NCI-H2171 (cell line): ENCODE results near the gene ST6GALNAC6.
"Not testable (repeated sequence)": the region's sequence is repeated elsewhere in the genome, so short reads cannot be mapped to it uniquely, and the experiment has no call there.

ENCODE experiments used
- DNase-seq: peaks from one replicate; lab custom pipeline; 2025; lab: John Stamatoyannopoulos, UW

ST6GALNAC6 gene

DNA sequence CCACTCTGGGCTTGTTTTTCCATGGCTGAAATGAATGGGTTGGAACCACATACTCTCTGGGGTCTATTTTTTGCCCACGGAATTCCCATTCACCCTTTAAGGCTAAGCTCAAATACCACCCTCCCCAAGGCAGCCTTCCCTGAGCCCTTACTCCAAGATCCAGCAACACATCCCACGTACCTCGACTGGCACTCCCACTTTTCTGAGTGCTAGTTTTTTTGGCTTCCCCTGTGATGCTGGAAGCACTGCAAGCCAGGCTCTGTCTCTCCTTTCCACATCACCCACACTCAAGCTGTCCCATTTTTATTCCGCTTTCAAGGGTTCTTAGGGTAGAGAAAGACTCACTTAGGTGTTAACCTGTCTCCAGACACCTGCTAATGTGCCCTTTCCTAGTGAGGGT is 6.0 kb downstream of the ST6GALNAC6 start:
- no peak for DNase-seq

DNA sequence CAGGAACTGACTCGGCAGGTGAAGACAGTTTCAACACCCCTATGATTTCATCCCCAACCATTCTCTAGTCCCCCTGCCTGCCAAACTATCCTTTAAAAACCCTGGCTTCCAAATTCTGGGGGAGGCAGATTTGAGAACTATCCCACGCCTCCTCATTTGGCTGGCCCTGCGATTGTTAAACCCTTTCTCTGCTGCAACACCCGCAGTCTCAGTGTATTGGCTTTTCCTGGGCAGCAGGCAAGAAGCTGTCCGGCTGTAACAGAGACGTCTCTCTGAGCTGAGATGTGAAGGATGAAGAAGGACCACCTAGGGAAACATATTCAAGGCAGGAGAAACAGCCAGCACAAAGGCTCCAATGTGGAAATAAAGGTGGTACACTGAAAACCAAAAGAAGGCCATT is 6.6 kb downstream of the ST6GALNAC6 start:
- DNase-seq: no peak

DNA sequence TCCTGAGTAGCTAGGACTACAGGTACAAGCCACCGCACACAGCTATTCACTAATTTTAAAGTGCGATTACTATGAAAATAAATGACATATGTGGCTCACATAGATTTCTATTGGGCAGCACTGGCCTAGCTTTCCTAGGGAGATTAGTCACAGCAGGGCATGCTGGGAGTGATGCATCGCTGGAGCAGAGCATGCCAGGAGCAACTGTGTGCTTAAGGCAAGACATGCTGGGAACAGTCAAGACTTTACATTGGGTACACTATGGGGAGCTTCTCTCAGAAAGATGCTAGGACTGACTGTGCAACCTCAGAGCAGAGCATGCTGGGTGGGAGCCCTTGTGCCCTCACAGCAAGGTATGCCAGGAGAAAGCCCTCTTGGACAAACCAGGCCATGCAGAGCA is 9.3 kb downstream of the ST6GALNAC6 start:
- no peak for DNase-seq

DNA sequence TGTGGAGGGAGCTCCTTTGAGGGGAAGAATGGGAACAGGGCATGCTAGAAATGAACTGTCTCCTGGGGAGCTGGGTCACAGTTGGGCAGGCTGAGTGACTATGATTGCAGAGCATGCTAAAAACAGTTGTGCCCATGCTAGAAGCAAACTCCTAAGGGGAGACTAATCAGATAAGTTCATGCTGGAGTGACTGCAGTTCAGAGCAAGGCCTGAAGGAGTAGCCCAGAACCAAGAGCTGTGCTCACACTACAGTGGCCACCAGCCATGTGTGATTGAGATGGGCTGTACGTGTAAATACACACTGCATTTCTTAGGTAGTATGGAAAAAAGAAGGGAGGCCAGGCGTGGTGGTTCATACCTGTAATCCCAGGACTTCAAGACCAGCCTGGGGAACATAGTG is 11.6 kb downstream of the ST6GALNAC6 start:
- DNase-seq: no peak

DNA sequence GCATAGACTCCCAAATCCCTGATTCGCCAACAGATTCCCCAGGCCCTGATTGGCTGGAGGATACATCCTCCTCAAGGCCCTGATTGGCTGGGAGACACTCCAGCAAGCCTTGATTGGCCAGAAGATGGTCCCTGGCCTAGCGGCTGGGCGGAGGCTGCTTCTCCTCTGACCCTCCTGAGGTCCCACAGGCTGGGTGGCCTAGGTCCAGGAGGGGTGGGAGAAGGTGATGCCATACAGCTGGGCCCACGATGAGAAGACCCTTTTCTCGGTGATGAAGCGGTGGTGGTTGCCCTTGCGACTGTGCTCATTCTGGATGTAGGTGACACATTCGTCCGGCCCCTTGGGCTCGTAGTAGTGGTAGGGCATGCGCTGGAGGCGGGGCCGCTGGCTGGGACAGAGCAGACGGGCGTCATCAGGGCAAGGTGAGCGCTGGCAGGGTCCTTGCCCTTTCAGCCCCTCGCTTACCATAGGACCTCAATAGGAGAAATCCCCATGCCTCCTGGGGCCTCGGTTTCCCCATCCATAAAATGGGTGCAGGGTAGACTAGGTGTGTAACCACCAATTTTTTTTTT is 12.9 kb downstream of the ST6GALNAC6 start:
- DNase-seq: no peak

DNA sequence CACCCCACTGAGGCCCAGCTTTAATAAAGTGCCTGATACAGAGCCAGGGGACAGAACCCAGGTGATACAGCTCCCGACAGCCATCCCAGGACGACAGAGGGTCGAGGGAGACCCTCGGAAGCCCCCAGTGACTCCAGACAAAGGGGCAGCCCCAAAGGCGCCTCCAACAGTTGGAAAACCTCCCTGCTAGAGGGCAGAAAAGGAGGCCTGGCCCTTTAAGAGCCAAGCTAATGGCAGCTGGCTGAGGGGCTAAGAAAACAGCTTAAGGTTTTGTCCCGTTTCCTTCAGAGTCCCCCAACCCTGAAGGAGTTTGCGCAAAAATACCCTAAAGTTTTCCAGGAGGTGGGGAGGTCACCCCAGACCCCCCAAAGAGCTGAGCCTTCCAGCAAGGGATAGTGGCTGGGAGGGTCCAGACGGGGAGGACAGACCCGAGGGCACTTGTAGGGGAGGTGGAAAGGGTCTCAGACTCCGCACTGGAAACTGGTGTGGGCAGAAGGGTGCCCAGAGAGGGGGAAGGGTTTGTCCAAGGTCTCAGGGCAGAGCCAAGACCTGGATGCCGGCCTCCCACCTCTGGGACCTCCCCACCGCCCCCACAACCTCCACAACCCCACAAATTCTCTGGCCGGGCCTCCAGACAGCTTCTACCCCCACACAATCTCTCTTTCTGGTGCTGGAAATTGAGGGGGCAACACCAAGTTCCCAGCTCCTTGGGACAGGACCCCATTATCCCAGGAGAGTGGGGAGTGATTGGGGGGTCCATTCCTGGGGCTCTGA is 13.7 kb downstream of the ST6GALNAC6 start:
- no peak for DNase-seq

DNA sequence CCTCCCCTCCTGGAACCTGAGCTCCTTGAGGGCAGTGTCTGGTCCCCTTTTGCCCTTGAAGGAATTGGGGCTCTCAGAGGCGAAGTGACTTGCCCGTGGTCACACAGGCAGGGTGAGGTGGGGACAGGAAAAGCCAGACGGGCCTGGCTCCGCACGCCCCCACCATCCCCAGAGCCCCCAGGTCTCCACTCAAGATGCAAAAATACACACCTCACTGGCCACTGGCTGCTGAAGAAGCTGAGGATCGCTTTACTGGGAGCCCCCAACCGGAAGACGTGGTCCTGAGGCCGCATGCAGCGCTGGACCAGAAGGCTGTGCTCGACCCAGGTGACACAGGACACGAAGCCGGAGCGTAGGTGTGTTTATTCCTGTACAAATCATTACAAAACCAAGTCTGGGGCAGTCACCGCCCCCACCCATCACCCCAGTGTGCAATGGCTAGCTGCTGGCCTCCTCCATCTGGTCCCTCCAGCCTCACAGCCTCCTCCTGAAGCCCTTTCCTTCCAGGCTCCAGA is 14.4 kb downstream of the ST6GALNAC6 start:
- DNase-seq: no peak

DNA sequence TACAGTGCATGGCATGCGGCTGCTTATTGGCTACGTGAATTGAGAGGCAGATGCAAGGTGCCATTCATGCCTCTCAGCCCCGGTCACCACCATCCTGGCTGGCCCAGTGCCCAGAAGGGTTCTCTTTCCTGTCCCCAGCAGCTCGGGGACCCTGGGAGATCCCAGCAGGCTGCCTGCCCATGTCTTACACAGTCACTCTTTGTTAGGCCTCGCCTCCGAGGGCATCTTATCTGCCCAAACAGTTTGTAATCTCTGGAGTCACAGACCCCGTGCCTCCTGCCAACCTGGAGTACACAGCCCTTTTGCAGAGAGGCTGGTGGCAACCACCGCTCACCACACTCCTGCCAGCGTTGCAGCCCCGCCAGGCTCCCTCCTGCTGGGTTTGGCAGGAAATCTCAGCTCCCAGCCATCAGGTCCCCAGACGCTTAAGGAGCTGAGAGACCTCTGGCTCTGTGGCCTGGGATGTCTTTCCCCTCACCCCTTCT is 14.9 kb downstream of the ST6GALNAC6 start:
- peak; percentile 95 for DNase-seq

DNA sequence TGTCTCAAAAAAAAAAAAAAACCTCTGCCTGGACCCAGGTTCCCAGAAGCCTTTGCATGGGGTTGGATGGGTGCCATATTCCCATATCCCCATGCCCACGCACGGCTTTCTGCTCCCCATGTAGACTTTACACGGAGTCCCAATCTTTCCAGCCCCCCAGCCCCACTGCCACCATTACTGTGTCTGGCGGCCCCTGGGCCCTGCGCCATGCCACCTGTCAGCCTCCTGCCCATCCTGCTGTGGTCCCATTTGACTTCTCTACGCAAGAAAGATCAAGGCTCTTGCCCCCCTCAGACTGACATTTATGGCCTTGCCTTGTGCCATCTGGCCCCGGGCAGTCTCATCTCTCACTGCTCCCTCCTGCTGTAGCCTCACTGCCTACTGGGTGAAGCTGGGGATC is 15.4 kb downstream of the ST6GALNAC6 start:
- DNase-seq: peak; percentile 87

DNA sequence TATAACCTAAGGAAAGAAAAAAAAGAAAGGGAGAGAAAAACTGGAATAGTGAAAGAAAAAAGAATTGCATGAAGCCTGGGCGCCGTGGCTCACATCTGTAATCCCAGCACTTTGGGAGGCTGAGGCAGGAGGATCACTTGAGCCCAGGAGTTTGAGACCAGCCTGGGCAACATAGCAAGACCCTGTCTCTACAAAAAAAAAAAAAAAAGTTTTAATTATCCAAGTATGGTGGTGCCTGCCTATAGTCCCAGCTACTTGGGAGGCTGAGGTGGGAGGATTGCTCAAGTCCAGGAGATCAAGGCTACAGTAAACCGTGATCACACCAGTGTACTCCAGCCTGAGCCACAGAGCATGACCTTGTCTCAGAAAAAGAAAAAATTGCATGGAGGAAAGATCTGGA is 17.7 kb downstream of the ST6GALNAC6 start:
- DNase-seq: not testable (repeated sequence)

DNA sequence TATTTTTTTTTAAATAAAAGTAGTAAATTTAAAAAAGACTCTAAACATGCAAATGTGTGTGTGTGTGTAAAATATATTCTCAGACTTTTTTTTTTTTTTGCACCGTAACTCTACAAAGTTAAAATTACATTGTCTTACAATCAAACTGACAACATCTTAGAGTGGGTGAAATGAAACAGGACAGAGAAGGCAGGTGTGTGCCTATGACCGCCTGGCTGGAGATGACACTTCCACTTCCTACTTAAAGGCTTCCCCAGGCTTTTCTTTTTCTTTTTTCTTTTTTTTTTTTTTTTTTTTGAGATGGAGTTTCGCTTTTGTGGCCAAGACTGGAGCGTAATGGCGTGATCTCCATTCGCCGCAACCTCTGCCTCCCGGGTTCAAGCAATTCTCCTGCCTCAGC is 19.3 kb downstream of the ST6GALNAC6 start:
- DNase-seq: no peak

DNA sequence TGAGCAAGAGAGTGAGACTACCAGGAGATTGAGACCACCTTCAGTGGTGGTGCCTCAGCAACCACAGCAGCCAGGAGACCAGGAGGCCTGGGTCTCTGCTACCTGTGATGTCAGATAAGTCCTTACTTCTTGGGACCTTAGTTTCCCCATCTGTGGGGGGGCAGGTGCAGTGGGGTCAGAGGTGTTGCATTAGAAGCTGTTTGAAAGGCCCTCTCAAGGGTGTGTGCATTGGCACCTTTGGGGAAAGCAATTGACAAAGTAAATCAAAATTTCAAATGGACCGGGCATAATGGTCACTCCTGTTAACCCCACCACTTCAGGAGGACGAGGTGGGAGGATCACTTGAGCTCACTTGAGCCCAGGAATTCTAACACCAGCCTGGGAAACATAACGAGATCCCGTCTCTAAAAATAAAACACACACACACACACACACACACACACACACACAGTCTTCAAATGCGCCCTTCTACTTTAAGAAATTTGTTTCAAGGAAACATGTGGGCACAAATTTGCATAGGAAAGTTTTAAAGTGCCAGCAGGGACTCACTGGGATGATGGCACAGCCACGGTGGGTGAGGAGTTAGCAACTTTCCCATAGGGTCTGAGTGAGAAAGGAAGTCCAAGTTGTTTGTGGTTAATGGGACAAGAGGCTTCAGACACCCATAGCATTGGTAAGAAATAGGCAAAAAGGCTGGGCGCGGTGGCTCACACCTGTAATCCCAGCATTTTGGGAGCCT is 20.6 kb downstream of the ST6GALNAC6 start:
- no peak for DNase-seq

DNA sequence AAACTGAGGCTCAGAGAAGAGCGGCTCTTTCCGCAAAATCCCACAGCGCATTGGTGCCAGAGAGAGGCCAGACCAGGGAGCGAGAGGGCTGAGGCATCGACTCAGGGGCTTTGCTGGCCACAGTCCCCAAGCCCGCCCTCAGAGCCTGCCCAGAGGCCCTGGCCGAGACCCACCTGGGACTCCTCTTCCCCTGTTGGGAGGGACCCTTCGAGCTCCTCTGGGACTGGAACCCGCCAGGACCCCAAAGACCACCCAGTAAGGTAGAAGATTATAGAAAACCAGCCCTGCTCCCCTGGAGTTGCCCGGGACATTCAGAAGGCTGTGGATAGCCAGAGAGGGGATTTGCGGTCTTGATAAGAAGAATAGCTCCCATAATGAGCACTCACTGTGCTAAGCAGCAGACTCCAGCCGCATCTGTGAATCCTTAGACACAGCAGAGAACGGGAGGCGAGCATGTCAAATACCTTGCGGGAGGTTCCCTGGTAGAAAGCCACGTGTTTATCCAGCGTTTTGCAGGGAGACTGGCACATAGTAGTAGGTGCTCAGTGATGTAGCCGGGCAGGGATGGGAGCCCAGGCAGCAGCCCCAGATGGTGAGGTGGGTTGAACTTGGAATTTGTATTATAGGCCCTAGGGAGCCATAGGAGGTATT is 21.3 kb downstream of the ST6GALNAC6 start:
- DNase-seq: no peak

DNA sequence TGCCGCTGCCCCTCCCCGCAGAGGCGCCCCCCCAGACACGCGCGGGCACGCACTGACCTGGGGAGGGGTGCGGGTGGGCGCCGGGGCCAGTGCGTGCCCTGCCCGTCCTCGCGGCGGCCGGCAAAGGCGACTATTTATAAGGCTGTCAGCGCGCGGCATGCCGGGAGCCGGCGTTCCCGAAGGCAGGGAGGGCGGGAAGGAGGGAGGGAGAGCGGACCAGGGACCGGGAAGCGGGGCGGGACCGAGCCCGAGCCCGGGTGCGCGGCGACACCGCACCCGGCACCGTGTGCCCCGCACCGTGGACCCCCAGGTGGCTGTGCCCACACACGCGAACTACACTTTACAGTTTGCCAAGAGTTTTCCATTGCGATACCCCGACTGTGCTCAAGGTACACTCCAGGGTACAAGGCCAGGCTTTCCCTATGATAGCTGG is 21.8 kb downstream of the ST6GALNAC6 start, which contains the start of gene AK1:
TSS of gene AK1 (minus strand) at position 110 of the 433 bp plus-strand sequence. CDS start 3,058 bp downstream, outside the sequence.
- DNase-seq: peak; percentile 74

DNA sequence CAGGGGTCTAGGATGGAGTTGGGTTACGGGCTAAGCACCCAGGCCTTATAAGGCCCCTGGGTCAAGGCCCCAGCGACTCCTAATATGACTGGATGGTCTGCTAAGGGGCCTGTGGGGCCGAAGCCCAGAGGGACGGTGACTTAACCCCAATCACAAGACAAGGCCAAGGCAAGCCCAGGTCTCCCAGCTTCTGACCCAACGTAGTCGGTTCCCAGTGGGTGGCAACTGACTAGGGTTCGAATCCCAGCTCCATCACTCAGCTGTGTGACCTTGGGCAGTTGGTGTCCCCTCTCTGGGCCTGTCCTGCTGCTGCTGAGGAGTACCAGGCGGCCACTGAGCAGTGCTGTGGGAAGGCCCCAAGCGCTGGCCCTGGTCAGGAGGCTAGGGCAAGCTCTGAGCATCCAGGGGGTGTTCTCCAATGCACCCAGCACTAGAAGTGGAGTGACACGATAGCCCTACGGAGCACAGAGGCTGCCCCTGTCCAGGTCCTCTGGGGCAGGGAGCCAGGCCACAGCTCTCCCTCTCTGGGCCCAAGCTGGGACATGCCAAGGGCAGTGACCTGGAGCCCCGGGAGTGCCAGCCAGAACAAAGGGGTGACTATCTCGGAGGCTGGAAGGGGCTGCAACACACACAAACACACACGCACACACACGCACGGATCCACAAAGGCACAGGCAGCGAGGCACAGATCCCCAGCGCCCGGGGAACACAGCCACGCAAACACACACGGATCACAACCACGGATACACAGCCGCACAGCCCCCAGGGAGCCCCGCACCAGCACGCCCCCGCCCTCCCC is 22.4 kb downstream of the ST6GALNAC6 start:
- no peak for DNase-seq

DNA sequence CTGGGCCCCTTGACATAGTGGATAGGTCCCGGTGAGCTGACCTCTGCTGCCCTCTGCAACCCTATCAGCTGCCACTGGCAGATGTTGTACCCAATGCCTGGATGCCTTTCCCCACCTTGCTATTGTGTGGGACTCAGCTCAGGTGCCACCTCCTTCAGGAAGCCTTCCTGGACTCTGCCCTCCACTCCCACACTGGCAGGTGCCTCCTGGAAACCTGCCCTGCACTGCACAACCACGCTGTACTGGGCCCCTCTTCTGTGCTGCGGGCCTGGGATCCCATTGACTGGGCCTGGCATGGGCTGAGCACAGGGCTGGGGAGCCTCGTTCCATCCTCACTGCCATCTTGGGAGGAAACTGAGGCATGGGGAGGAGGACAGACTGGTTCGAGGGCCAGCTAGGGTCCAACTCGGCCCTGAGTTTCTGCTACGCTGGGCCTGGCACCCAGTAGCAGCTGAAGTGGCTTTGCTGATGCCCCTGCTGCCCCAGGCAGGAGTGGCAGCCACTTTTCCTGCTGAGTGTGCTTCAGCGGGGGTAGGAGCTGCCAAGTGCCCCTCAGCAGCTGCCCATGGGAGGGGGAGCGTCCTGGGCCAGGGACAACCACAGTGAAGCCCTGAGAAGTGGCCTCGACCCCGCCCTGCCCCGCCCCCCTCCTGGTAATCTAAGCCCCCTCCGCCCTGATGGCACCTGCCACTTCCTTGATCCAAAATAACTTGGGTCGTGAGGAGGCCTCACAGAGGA is 23.2 kb downstream of the ST6GALNAC6 start:
- no peak for DNase-seq

DNA sequence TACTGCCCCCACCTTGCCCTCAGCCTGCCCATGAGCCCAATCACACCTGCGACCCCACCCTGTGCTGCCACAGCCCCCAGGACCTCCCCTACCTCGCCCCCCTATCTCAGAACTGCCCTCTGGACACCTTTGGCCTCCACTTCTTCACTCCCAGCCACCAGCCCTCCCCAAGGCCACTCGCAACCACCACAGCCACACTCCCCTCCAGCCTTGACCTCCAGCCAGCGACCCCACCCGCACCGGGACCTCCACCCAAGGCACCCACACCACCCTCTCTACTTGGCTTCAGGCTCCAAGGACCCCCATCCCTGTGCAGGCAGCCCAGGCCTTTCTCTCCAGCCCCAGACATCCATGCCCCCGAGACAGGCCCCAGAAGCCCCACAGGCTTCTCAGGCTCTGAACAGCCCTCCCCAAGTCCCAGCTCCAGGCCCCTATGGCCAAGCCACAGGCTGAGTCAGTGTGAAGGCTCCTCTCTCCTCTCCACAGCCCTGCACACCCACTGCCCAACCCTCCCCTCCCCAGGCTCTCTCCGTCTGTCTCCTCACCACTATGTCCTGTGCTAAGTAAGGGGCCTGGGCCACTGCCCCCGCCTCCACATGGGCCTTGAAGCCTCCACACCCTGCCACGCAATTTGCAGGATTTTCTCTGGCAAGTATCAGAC is 24.0 kb downstream of the ST6GALNAC6 start:
- no peak for DNase-seq

DNA sequence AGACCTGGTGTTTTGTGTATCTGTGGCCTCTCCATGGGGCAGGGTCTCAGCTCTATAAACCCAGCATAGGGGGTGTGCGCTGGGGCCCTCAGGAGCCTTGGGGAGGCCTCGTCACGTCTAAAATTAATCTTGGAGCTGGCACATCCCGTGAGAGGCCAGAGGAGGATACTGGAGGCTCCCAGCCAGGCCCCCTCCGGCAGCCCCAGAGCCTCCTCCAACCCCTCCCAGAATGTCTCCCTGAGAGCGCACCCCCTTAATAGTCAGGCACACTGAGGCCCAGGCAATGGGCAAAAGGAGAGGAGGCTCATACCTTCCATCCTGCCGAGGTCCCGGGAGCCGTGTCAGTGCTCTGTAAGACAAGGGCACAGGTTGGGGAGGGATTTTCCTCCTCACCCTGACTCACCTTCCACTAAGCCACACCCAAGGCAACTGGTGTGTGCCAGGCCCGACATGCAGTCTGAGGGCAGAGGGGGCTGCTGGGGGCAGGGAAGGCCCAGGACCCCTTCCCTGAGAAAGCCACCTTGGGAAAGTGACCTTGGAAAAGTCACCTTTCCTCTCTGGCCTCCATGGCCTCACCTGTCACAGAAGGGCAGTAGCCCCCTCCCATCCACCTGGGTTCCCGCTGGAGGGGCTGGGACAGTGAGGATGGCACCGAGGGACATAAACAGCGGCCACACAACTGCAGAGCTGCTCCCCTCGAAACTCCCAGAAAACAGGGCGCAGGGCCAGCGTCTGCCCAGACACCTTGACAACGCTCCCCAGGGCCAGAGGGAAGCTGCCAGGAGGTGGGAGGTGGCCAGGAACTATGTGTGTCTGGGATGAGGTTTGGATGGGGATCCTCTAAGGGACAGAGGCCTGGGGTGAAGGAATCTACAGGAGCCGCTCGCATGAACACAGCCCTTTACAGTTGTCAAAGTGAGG is 24.8 kb downstream of the ST6GALNAC6 start:
- no peak for DNase-seq

DNA sequence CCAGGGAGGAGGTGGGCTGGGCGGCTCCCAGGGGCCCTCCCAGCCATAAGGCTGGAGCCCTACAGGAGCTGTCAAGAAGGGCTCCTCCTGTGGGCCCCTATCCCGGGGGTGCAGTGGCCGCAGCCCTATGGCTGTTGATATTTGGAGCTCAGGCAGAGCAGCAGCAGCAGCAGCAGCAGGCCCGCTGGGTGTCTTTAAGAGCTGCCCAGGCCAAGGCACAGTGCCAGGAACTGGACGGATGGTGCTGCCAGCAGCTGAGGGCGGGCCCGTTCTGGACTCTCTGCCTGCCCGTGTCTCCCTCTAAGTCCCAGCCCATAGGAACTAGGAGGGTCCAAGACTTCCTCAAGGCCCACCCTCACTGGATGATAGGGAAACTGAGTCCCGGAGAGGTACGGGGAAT is 25.5 kb downstream of the ST6GALNAC6 start:
- no peak for DNase-seq
